ENCODE results near the gene DTNB. TPM values are rescaled to one million over a fixed set of nuclear protein-coding genes. Genes with fewer than 3 reads are reported as not detected.

The DTNB gene
- total RNA-seq, 1 experiment from 2014 or later: 2.9 TPM

- no peak for DNase-seq (ENCODE audit: low spot score)
These were observed 284.2 kb downstream of the DTNB start for GRCh38 chr2:25389161-25389560.

GRCh38 chr2:25388491-25388890 is 284.9 kb downstream of the DTNB start:
- DNase-seq (ENCODE audit: low spot score): no peak

GRCh38 chr2:25387876-25388449 is 285.4 kb downstream of the DTNB start:
- no peak for DNase-seq (ENCODE audit: low spot score)

- DNase-seq (ENCODE audit: low spot score): peak; percentile 60
These were observed 286.2 kb downstream of the DTNB start for GRCh38 chr2:25386971-25387875.

- DNase-seq (ENCODE audit: low spot score): no peak
These were observed 287.5 kb downstream of the DTNB start for GRCh38 chr2:25385910-25386309.

- no peak for DNase-seq (ENCODE audit: low spot score)
These were observed 289.6 kb downstream of the DTNB start for GRCh38 chr2:25383806-25384205.

- no peak for DNase-seq (ENCODE audit: low spot score)
These were observed 291.9 kb downstream of the DTNB start for GRCh38 chr2:25381502-25381901.

- no peak for DNase-seq (ENCODE audit: low spot score)
These were observed 292.6 kb downstream of the DTNB start for GRCh38 chr2:25380586-25381375.

- DNase-seq (ENCODE audit: low spot score): no peak
These were observed 293.4 kb downstream of the DTNB start for GRCh38 chr2:25380023-25380422.

GRCh38 chr2:25379535-25379934 is 293.8 kb downstream of the DTNB start:
- no peak for DNase-seq (ENCODE audit: low spot score)

GRCh38 chr2:25378731-25379490 is 294.5 kb downstream of the DTNB start:
- DNase-seq (ENCODE audit: low spot score): no peak

GRCh38 chr2:25377822-25378421 is 295.5 kb downstream of the DTNB start:
- no peak for DNase-seq (ENCODE audit: low spot score)

- peak; percentile 81 for DNase-seq (ENCODE audit: low spot score)
These were observed 296.4 kb downstream of the DTNB start for GRCh38 chr2:25376750-25377621.

- no peak for DNase-seq (ENCODE audit: low spot score)
These were observed 297.3 kb downstream of the DTNB start for GRCh38 chr2:25375989-25376545.

- no peak for DNase-seq (ENCODE audit: low spot score)
These were observed 297.9 kb downstream of the DTNB start for GRCh38 chr2:25375371-25375988.

GRCh38 chr2:25374827-25375226 is 298.6 kb downstream of the DTNB start:
- no peak for DNase-seq (ENCODE audit: low spot score)

GRCh38 chr2:25374411-25374810 is 299.0 kb downstream of the DTNB start:
- DNase-seq (ENCODE audit: low spot score): no peak

- peak; percentile 36 for DNase-seq (ENCODE audit: low spot score)
These were observed 300.0 kb downstream of the DTNB start for GRCh38 chr2:25373269-25373981.

Data from HT-29 (cell line).